HCT116 (cell line): ENCODE measurements around the gene PSMA8. TPM values are rescaled to one million over a fixed set of nuclear protein-coding genes. Genes with fewer than 3 reads are reported as not detected.
A peak's percentile ranks its signal among the peaks of the same experiment; 100 is the strongest.

Experiments
- ATAC-seq: fragments of 200-7000 bp; cut with Tn5 transposase; 2 replicates; pipeline ENCODE4 v1.9.1; 2020; ENCODE audit warnings: mild to moderate bottlenecking, moderate library complexity
- BruUV-seq: library from RNA; stranded (reverse); fragments of 400-500 nt; replicated peaks from 2 replicates; lab custom pipeline; 2021; lab: Mats Ljungman, UMichigan
- CTCF ChIA-PET: fragments of 300-600 bp; sonication (Branson Sonifier 250); formaldehyde crosslinking; loops from one replicate; lab custom pipeline; 2021; ENCODE audit warnings: antibody characterized with exemption; lab: Charles Lee
- POLR2A ChIA-PET: fragments of 300-600, 350-600 bp; sonication (Branson Sonifier 250); formaldehyde crosslinking; loops from one replicate; lab custom pipeline; 2021; ENCODE audit warnings: antibody characterized with exemption; lab: Charles Lee
- RAD21 ChIA-PET, 2 experiments: fragments of 300-600 bp; sonication (Branson Sonifier 250); formaldehyde crosslinking; loops; one replicate each; lab custom pipeline; 2023; ENCODE audit warnings: low total read pairs in 2 of 2; ENCODE audit not compliant: uncharacterized antibody in 2 of 2, unreplicated experiment in 2 of 2, low non-redundant PET in 1 of 2; lab: Charles Lee
- DNase-seq: peaks from one replicate; pipeline ENCODE4 v3.0.0-alpha.2; 2010; ENCODE audit warnings: low read depth, low spot score
- H2AFZ ChIP-seq: fragments of 200-600 bp; shearing (Covaris generic), sonication (generic); 2 replicates; pipeline ENCODE4 v1.6.1; 2017; ENCODE audit warnings: low read depth, mixed run types, mixed read lengths, antibody characterized with exemption, low read length; ENCODE audit not compliant: poor library complexity, severe bottlenecking
- H3K27ac ChIP-seq: 2 replicates; pipeline ENCODE4 v1.5.1; 2012; ENCODE audit warnings: low read depth, low read length
- H3K27me3 ChIP-seq: fragments of 200-600 bp; sonication (generic); 2 replicates; pipeline ENCODE4 v1.6.1; 2016; ENCODE audit warnings: mixed run types, low read length, mixed read lengths; ENCODE audit not compliant: insufficient read depth
- H3K36me3 ChIP-seq, 2 experiments: fragments of 200-500 bp in 1 of 2; fragments of 200-600 bp in 1 of 2; sonication (Bioruptor generic) in 1 of 2; sonication (generic) in 1 of 2; 2 replicates each; pipeline versions ENCODE4 v1.5.1 to v1.6.1; 2014 to 2016; ENCODE audit warnings: low read length in 2 of 2, inconsistent platforms in 1 of 2, mixed read lengths in 1 of 2, mixed run types in 1 of 2; ENCODE audit not compliant: insufficient read depth in 2 of 2, control insufficient read depth in 1 of 2
- H3K4me1 ChIP-seq, 2 experiments: fragments of 200-600 bp in 1 of 2; sonication (generic) in 1 of 2; 2 replicates each; pipeline versions ENCODE4 v1.5.1 to v1.6.1; 2012 to 2017; ENCODE audit warnings: low read length in 2 of 2, inconsistent platforms in 1 of 2, mild to moderate bottlenecking in 1 of 2, mixed read lengths in 1 of 2, mixed run types in 1 of 2, moderate library complexity in 1 of 2; ENCODE audit not compliant: insufficient read depth in 2 of 2, control insufficient read depth in 1 of 2
- H3K4me2 ChIP-seq: fragments of 200-600 bp; sonication (generic); 2 replicates; pipeline ENCODE4 v1.6.1; 2017; ENCODE audit warnings: mixed run types, low read length, mixed read lengths
- H3K4me3 ChIP-seq, 2 experiments: fragments of 200-600 bp in 1 of 2; sonication (generic) in 1 of 2; replicated peaks in 1 of 2; 2 replicates each; pipeline ENCODE4 v1.5.1; 2011 to 2016; ENCODE audit warnings: low read length in 2 of 2, control low read depth in 1 of 2, low read depth in 1 of 2, mild to moderate bottlenecking in 1 of 2, mixed read lengths in 1 of 2, mixed run types in 1 of 2
- H3K79me2 ChIP-seq: fragments of 200-600 bp; sonication (generic); 2 replicates; pipeline ENCODE4 v1.6.1; 2017; ENCODE audit warnings: mild to moderate bottlenecking, mixed run types, low read length, moderate library complexity, mixed read lengths; ENCODE audit not compliant: insufficient read depth
- H3K9ac ChIP-seq: fragments of 200-600 bp; sonication (generic); 2 replicates; pipeline ENCODE4 v1.6.1; 2016; ENCODE audit warnings: low read length, mixed read lengths
- H3K9me2 ChIP-seq: fragments of 200-600 bp; sonication (generic), shearing (Covaris generic); 2 replicates; pipeline ENCODE4 v1.6.1; 2017; ENCODE audit warnings: mixed run types, mild to moderate bottlenecking, moderate library complexity; ENCODE audit not compliant: insufficient read depth
- H3K9me3 ChIP-seq, 2 experiments: fragments of 200-500 bp in 1 of 2; fragments of 200-600 bp in 1 of 2; sonication (Bioruptor generic) in 1 of 2; sonication (generic) in 1 of 2; 2 replicates each; pipeline ENCODE4 v1.6.1; 2014 to 2017; ENCODE audit warnings: low read length in 2 of 2, mixed read lengths in 2 of 2, inconsistent platforms in 1 of 2, low read depth in 1 of 2, mild to moderate bottlenecking in 1 of 2, mixed run types in 1 of 2, moderate library complexity in 1 of 2; ENCODE audit not compliant: control insufficient read depth in 1 of 2, insufficient read depth in 1 of 2
- H4K20me1 ChIP-seq: fragments of 200-600 bp; sonication (generic), shearing (Covaris generic); 2 replicates; pipeline ENCODE4 v1.6.1; 2017; ENCODE audit warnings: mixed run types, mild to moderate bottlenecking, moderate library complexity; ENCODE audit not compliant: insufficient read depth
- EGR1 ChIP-seq: IDR thresholded peaks from 2 replicates; pipeline ENCODE4 v1.6.1; 2012; ENCODE audit warnings: low read depth
- EZH2phosphoT487 ChIP-seq: fragments of 200-600 bp; IDR thresholded peaks from 2 replicates; pipeline ENCODE4 v1.6.1; 2018; ENCODE audit warnings: antibody characterized with exemption, borderline replicate concordance
- TCF7L2 ChIP-seq: IDR thresholded peaks from 2 replicates; pipeline ENCODE4 v1.7.0; 2011; ENCODE audit warnings: borderline replicate concordance, inconsistent platforms; ENCODE audit not compliant: insufficient read depth, insufficient read length; ENCODE audit errors: extremely low read depth
- intact Hi-C: fragments of 100-400 bp; cut with micrococcal nuclease; formaldehyde crosslinking; loops from 2 replicates; pipeline ENCODE4 v1.10.0; 2022
- total RNA-seq: library from RNA; stranded (reverse); gene quantifications from one replicate; pipeline ENCODE4 v1.2.1, GENCODE V29; 2021; ENCODE audit not compliant: unreplicated experiment
- TF ChIP-seq, protein P1 (sequence below): IDR thresholded peaks from 2 replicates; pipeline ENCODE4 v1.6.1; 2011; ENCODE audit warnings: mild to moderate bottlenecking, low read length, moderate library complexity; ENCODE audit not compliant: insufficient replicate concordance; ENCODE audit errors: extremely low read depth

The PSMA8 gene
- total RNA-seq, 1 experiment from 2014 or later: not detected

DNA sequence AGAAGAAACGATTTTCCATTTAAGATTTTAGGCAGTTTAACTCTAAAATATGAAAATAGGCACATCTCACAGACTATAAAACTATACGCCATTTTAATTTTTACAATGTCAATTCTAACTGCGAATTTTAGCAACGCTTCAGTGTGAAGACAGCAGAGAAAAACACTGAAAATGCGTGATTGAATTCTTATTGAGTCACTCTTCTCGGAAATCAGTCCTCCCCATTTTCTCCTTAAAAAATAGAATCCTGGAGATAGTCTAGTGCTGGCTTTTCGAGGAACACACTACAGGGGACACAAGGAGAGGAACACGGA, 92.2 kb downstream of the PSMA8 start:
- Histone ChIP-seq H3K27me3 (no peaks in the 10 kb centered on the region), H3K4me3 (peak overlapping the region; percentile 69 to 84), H3K27ac (peak overlapping the region; percentile 6; the same call in 1 of the 2 replicates), H3K4me2 (peak overlapping the region; percentile 82), H3K9ac (peak overlapping the region; percentile 91), H3K4me1 (peaks cover 11 to 21% of the 10 kb centered on the region in 2 experiments), H3K79me2 (peaks cover 40% of the 10 kb centered on the region), H4K20me1 (no peaks in the 10 kb centered on the region), H3K9me3 (no peaks in the 10 kb centered on the region), H3K36me3 (no peaks in the 10 kb centered on the region), H2AFZ (peak overlapping the region; percentile 50), H3K9me2 (no peaks in the 10 kb centered on the region)
- no TSS peak for BruUV-seq
- TF ChIP-seq, protein P1, sequence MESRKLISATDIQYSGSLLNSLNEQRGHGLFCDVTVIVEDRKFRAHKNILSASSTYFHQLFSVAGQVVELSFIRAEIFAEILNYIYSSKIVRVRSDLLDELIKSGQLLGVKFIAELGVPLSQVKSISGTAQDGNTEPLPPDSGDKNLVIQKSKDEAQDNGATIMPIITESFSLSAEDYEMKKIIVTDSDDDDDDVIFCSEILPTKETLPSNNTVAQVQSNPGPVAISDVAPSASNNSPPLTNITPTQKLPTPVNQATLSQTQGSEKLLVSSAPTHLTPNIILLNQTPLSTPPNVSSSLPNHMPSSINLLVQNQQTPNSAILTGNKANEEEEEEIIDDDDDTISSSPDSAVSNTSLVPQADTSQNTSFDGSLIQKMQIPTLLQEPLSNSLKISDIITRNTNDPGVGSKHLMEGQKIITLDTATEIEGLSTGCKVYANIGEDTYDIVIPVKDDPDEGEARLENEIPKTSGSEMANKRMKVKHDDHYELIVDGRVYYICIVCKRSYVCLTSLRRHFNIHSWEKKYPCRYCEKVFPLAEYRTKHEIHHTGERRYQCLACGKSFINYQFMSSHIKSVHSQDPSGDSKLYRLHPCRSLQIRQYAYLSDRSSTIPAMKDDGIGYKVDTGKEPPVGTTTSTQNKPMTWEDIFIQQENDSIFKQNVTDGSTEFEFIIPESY: no peak
- no peak for TF ChIP-seq EZH2phosphoT487
- no peak for TF ChIP-seq TCF7L2
- 0 out of 2 replicates have a peak, but pooled peaks have one; percentile 33 for TF ChIP-seq EGR1
- ChIA-PET POLR2A (interaction anchor here (0.8 to 1.4 kb wide), 2 partner anchors 12 to 1868 kb away, joined by 3 read pairs; no protein-coding TSS in a partner anchor), CTCF (no interaction called here), RAD21 (no interaction called here)
- intact Hi-C loops: loop anchor here (5.0 kb wide), 1 partner anchor 134 kb away; the partner anchor contains the start of gene SS18
- ATAC-seq (no peak), DNase-seq (no peak)
